SK-N-SH treated with all-trans-retinoic acid at 6 μM for 48 hours (cell line): Measurements from ENCODE around the gene SEC31A.

Experiments used
- CSDC2 ChIP-seq: fragments of 250-450 bp; sonication (Bioruptor Pico); IDR thresholded peaks from 2 replicates; pipeline ENCODE4 v1.5.0; 2020; ENCODE audit warnings: mild to moderate bottlenecking, moderate library complexity
- CSRNP3 ChIP-seq: fragments of 250-450 bp; sonication (Bioruptor Pico); IDR thresholded peaks from 2 replicates; pipeline ENCODE4 v1.5.1; 2021; ENCODE audit warnings: mild to moderate bottlenecking, moderate library complexity
- ESRRG ChIP-seq: fragments of 250-450 bp; sonication (Bioruptor Pico); IDR thresholded peaks from 2 replicates; pipeline ENCODE4 v1.6.1; 2021; ENCODE audit warnings: mild to moderate bottlenecking
- ISL1 ChIP-seq: fragments of 250-450 bp; sonication (Bioruptor Pico); IDR thresholded peaks from 2 replicates; pipeline ENCODE4 v2.1.2; 2022; ENCODE audit warnings: mild to moderate bottlenecking, moderate library complexity
- PPARA ChIP-seq: fragments of 250-450 bp; sonication (Bioruptor Pico); IDR thresholded peaks from 2 replicates; pipeline ENCODE4 v1.5.0; 2020; ENCODE audit warnings: mild to moderate bottlenecking, borderline replicate concordance
- SNAI2 ChIP-seq: fragments of 250-450 bp; sonication (Bioruptor Pico); IDR thresholded peaks from 2 replicates; pipeline ENCODE4 v1.5.0; 2020; ENCODE audit warnings: mild to moderate bottlenecking, moderate library complexity
- ZFP30 ChIP-seq: fragments of 450-650 bp; formaldehyde crosslinking; IDR thresholded peaks from 2 replicates; pipeline ENCODE4 v1.5.0; 2022; ENCODE audit warnings: mild to moderate bottlenecking, moderate library complexity
- ZNF565 ChIP-seq: fragments of 450-650 bp; formaldehyde crosslinking; conservative IDR thresholded peaks from 2 replicates; pipeline ENCODE4 v1.5.0; 2020; ENCODE audit warnings: low read depth, mild to moderate bottlenecking, moderate library complexity
- ZNF8 ChIP-seq: fragments of 450-650 bp; formaldehyde crosslinking; IDR thresholded peaks from 2 replicates; pipeline ENCODE4 v1.5.0; 2020; ENCODE audit warnings: mild to moderate bottlenecking, moderate library complexity
- TF ChIP-seq, protein P1 (sequence below): fragments of 250-450 bp; sonication (Bioruptor Pico); IDR thresholded peaks from 2 replicates; pipeline ENCODE4 v1.5.1; 2020; ENCODE audit warnings: low read depth, mild to moderate bottlenecking, moderate library complexity

DNA sequence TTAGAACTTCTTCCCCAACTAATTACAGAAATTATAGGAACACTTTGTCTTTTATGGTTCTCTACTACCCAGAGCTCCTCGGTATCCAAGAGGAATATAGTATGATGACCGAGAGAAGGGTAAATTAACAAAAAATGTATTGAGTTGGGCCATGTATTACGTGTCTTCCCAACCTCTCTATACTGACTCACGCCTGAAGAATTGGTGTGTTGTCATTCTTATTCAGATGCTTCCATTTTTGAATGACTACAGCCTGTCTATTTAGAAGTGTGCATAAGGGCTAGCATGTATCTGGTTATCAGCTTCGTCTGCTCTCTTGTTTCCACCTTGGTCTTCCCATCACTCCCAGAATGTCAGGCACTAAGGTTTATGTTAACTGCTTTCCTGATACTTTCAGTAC, 67.9 kb downstream of the SEC31A start:
- TF ChIP-seq CSRNP3 (CRISPR knock-in tag) (no peak), SNAI2 (CRISPR knock-in tag) (no peak), ZFP30 (no peak), CSDC2 (CRISPR knock-in tag) (no peak), ESRRG (CRISPR knock-in tag) (no peak), ZNF565 (CRISPR knock-in tag) (no peak), ZNF8 (no peak), PPARA (CRISPR knock-in tag) (no peak), ISL1 (CRISPR knock-in tag) (no peak)
- TF ChIP-seq, protein P1, sequence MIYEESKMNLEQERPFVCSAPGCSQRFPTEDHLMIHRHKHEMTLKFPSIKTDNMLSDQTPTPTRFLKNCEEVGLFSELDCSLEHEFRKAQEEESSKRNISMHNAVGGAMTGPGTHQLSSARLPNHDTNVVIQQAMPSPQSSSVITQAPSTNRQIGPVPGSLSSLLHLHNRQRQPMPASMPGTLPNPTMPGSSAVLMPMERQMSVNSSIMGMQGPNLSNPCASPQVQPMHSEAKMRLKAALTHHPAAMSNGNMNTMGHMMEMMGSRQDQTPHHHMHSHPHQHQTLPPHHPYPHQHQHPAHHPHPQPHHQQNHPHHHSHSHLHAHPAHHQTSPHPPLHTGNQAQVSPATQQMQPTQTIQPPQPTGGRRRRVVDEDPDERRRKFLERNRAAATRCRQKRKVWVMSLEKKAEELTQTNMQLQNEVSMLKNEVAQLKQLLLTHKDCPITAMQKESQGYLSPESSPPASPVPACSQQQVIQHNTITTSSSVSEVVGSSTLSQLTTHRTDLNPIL (CRISPR knock-in tag) = no peak
